Suprapubic skin (tissue), 4 donors: ENCODE results near the gene MED13L. TPM values are rescaled to one million over a fixed set of nuclear protein-coding genes. Genes with fewer than 3 reads are reported as not detected.

Source experiments
- DNase-seq, 2 donors: peaks; one replicate each; pipeline ENCODE4 v3.0.0-alpha.2; 2019; ENCODE audit warnings: low spot score in 2 of 2
- H3K27ac ChIP-seq: fragments of 200-600 bp; sonication (generic); one replicate; pipeline ENCODE4 v1.5.1; 2019
- H3K27me3 ChIP-seq: fragments of 200-600 bp; sonication (generic); one replicate; pipeline ENCODE4 v1.5.1; 2019
- H3K36me3 ChIP-seq: fragments of 200-600 bp; sonication (generic); one replicate; pipeline ENCODE4 v1.5.1; 2019
- H3K4me1 ChIP-seq: fragments of 200-600 bp; sonication (generic); one replicate; pipeline ENCODE4 v1.5.1; 2019
- H3K4me3 ChIP-seq: fragments of 200-600 bp; sonication (generic); one replicate; pipeline ENCODE4 v1.5.1; 2019; ENCODE audit warnings: mild to moderate bottlenecking
- H3K9me3 ChIP-seq: fragments of 200-600 bp; sonication (generic); one replicate; pipeline ENCODE4 v1.5.1; 2019
- CTCF ChIP-seq, 2 donors: fragments of 200-600 bp in 1 of 2; fragments of 450-650 bp in 1 of 2; sonication (generic) in 1 of 2; IDR thresholded peaks; one replicate each; pipeline ENCODE4 v1.5.1; 2016 to 2019; ENCODE audit warnings: antibody characterized with exemption in 2 of 2, mild to moderate bottlenecking in 1 of 2, moderate library complexity in 1 of 2
- EP300 ChIP-seq: sonication (generic); formaldehyde crosslinking; IDR thresholded peaks from one replicate; pipeline ENCODE4 v1.6.1; 2017; ENCODE audit warnings: antibody characterized with exemption
- POLR2A ChIP-seq, 2 donors: fragments of 450-650 bp; IDR thresholded peaks; one replicate each; pipeline ENCODE4 v1.6.1; 2017; ENCODE audit warnings: antibody characterized with exemption in 2 of 2, mild to moderate bottlenecking in 2 of 2, moderate library complexity in 2 of 2
- POLR2AphosphoS5 ChIP-seq, 3 donors: sonication (generic); formaldehyde crosslinking; IDR thresholded peaks; one replicate each; pipeline ENCODE4 v1.6.1; 2017; ENCODE audit warnings: antibody characterized with exemption in 3 of 3
- WGBS: methylation state at CpG from one replicate; pipeline ENCODE4 v1.1.5; 2018; 5-methylcytosine and 5-hydroxymethylcytosine counted together
- total RNA-seq, 4 donors: library from RNA; depleted of rRNA; stranded (reverse); fragments of >200 nt; gene quantifications; one replicate each; pipeline ENCODE4 v1.1.0, GENCODE V29; 2016

Gene MED13L
- total RNA-seq, 4 donors from 2014 or later = 173 to 418 (median 228) TPM

GRCh38 chr12:115966376-115966775 is 311.1 kb downstream of the MED13L start:
- no peaks in the 10 kb centered on the region for H3K9me3 ChIP-seq
- H3K27me3 ChIP-seq = no peaks in the 10 kb centered on the region
- H3K27ac ChIP-seq = no peak overlapping the region
- peaks cover 91% of the 10 kb centered on the region for H3K36me3 ChIP-seq
- H3K4me3 ChIP-seq = no peak overlapping the region
- TF ChIP-seq POLR2A (IDR thresholded peaks at IDR 0.05) (no peak), POLR2AphosphoS5 (IDR thresholded peaks at IDR 0.05) (no peak), EP300 (no peak), CTCF (IDR thresholded peaks at IDR 0.05) (no peak)
- WGBS = 95% methylated on average over 4 of the region's 4 CpGs
- no peaks in the 10 kb centered on the region for H3K4me1 ChIP-seq
- DNase-seq = no peak

GRCh38 chr12:115964626-115965025 is 312.9 kb downstream of the MED13L start:
- TF ChIP-seq EP300 (no peak), POLR2AphosphoS5 (IDR thresholded peaks at IDR 0.05) (no peak), CTCF (IDR thresholded peaks at IDR 0.05) (no peak), POLR2A (IDR thresholded peaks at IDR 0.05) (no peak)
- H3K36me3 ChIP-seq = peaks cover 91% of the 10 kb centered on the region

GRCh38 chr12:115964214-115964613 is 313.3 kb downstream of the MED13L start:
- no peaks in the 10 kb centered on the region for H3K27me3 ChIP-seq
- no peaks in the 10 kb centered on the region for H3K9me3 ChIP-seq
- no peak overlapping the region for H3K4me3 ChIP-seq
- DNase-seq = no peak
- TF ChIP-seq POLR2A (IDR thresholded peaks at IDR 0.05) (no peak), POLR2AphosphoS5 (IDR thresholded peaks at IDR 0.05) (no peak)
- H3K27ac ChIP-seq = no peak overlapping the region
- peaks cover 88% of the 10 kb centered on the region for H3K36me3 ChIP-seq
- no peaks in the 10 kb centered on the region for H3K4me1 ChIP-seq

More at GRCh38 chr12:115964626-115965025, 312.9 kb downstream of the MED13L start:
- no peak for DNase-seq
- Histone ChIP-seq H3K4me1 (no peaks in the 10 kb centered on the region), H3K27me3 (no peaks in the 10 kb centered on the region), H3K4me3 (no peak overlapping the region), H3K9me3 (no peaks in the 10 kb centered on the region), H3K27ac (no peak overlapping the region)
- WGBS = 68% methylated on average over 2 of the region's 2 CpGs

- H3K4me3 ChIP-seq = no peak overlapping the region
- no peaks in the 10 kb centered on the region for H3K4me1 ChIP-seq
- H3K9me3 ChIP-seq = no peaks in the 10 kb centered on the region
- WGBS = 79% methylated on average over 7 of the region's 7 CpGs
- DNase-seq = no peak
- no peak for TF ChIP-seq CTCF (IDR thresholded peaks at IDR 0.05)
- TF ChIP-seq EP300 = no peak
- no peak for TF ChIP-seq POLR2A (IDR thresholded peaks at IDR 0.05)
- TF ChIP-seq POLR2AphosphoS5 (IDR thresholded peaks at IDR 0.05) = no peak
- no peak overlapping the region for H3K27ac ChIP-seq
- H3K27me3 ChIP-seq = no peaks in the 10 kb centered on the region
- H3K36me3 ChIP-seq = peaks cover 77% of the 10 kb centered on the region
These were observed 315.3 kb downstream of the MED13L start for GRCh38 chr12:115962216-115962615.

GRCh38 chr12:115960868-115961802 is 316.4 kb downstream of the MED13L start:
- peaks cover 71% of the 10 kb centered on the region for H3K36me3 ChIP-seq
- TF ChIP-seq POLR2A (IDR thresholded peaks at IDR 0.05) = no peak
- TF ChIP-seq EP300 = no peak
- no peak for TF ChIP-seq CTCF (IDR thresholded peaks at IDR 0.05)
- TF ChIP-seq POLR2AphosphoS5 (IDR thresholded peaks at IDR 0.05) = no peak
- no peaks in the 10 kb centered on the region for H3K27me3 ChIP-seq
- no peak overlapping the region for H3K27ac ChIP-seq
- H3K9me3 ChIP-seq = no peaks in the 10 kb centered on the region
- no peaks in the 10 kb centered on the region for H3K4me1 ChIP-seq
- no peak for DNase-seq
- WGBS = 91% methylated on average over 12 of the region's 12 CpGs
- H3K4me3 ChIP-seq = no peak overlapping the region
